Hematopoietic multipotent progenitor cell (in vitro differentiated cells): ENCODE measurements around the gene PMM1. TPM values are rescaled to one million over a fixed set of nuclear protein-coding genes. Genes with fewer than 3 reads are reported as not detected.

Source experiments
- DNase-seq, 3 donors: peaks; one replicate each; pipeline ENCODE4 v3.0.0-alpha.2; 2011 to 2015; ENCODE audit warnings: low read depth in 2 of 3, low spot score in 2 of 3
- total RNA-seq: library from RNA; depleted of rRNA; stranded (reverse); fragments of >200 nt; gene quantifications from one replicate; pipeline ENCODE4 v1.2.3, GENCODE V29; 2012

The PMM1 gene
- total RNA-seq, 1 donor = 2.7 TPM

DNA sequence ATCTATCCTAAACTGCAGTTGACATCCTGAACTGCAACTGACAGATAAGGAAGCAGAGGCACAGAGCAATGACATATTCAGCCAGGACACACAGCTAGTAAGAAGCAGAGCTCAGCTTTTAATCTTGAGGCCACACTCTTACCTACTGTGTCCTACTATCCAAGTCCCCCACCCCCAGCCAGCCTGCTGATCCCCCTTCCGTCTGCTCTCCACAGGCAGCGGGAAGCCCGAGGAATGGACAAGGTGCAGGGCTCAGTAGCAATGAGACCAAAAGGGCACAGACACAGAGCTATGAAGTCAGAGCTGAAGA is 49.7 kb downstream of the PMM1 start:
- no peak for DNase-seq

DNA sequence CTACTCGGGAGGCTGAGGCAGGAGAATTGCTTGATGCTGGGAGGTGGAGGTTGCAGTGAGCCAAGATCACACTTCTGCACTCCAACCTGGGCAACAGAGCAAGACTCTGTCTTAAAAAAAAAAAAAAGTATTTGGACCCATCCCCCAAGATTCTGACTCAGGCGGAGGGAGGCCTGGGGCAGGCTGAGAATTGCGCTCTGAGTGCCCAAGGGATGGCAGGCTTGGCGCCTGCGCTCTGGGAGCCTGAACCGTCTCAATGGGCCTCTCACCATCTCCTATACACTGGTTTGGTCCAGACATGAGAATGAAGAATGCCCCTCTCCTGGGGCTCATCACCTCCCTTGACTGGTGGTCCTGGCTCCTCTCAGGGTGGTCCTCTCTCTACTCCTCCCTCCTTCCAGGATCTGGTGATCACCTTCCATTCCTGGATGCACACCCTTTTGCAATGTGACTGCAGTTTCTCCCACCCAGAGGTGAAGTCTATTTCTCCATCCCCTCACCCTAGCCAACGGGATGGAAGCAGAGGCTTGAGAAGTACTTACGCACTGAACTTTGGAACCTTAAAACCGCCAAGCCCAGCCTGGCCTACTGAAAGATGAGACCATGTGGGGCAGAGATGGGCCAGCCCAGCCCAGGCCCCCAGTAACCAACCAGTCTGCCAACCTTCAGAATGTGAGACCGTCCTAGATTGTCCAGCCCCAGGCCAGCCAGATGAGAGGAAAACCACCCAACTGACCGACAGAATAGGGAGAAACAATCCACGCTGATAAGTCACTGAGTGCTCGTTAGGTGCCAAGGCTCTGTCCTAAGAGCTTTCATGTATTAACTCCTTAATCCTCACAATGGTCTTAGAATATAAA is 50.3 kb downstream of the PMM1 start:
- no peak for DNase-seq

DNA sequence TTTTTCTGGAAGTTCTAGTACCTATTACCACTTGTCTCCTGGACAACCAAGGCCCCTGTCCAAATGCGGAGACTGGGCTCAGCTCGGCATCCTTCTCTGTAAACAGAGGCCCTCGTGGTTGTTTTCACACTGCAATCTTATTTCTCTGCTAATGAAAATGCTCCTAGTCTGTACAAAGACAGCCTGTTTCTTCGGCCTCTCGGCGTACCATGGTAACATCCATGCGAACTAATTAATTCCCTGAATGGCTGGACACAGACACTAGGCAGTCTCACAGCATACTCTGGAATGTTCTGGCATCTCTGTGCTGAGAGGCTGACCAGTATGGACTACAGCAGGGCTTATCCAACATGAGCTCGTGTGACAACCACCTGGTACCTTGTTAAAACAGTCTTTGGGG is 51.1 kb downstream of the PMM1 start:
- DNase-seq = no peak

DNA sequence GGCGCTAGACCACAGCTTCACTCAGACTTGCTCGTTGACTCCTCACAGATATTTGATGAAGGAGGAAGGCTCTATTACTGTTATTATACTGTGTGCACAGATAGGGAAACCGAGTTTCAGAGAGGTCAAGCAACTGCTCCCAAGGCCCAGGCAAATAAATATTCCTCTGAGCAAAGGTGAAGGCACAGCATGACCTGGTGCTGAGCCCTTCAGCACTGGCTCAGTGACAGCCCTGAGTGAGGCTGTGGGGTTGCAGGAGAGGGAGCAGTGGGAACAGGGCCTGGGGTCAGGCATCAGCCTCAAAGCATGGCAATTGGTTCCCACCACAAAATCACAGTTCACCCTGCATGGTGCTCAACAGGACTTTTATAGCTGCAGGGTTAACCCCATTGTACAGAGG is 52.4 kb downstream of the PMM1 start:
- no peak for DNase-seq

DNA sequence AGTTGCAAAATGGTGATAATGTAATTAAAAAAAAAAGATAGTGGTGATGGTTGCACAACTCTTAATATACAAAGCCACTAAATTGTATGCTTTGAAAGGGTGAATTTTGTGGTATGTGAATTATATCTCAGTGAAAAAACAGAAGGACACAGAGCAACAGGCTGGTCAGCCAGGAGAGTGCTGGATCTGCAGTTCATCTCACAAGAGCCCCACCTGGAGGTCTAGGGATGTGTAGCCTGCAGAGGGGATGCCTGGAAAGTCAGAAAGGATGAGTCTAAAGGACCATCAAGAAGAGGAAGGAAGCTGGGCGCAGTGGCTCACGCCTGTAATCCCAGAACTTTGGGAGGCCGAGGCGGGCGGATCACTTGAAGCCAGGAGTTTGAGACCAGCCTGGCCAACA is 54.4 kb downstream of the PMM1 start:
- DNase-seq = no peak

DNA sequence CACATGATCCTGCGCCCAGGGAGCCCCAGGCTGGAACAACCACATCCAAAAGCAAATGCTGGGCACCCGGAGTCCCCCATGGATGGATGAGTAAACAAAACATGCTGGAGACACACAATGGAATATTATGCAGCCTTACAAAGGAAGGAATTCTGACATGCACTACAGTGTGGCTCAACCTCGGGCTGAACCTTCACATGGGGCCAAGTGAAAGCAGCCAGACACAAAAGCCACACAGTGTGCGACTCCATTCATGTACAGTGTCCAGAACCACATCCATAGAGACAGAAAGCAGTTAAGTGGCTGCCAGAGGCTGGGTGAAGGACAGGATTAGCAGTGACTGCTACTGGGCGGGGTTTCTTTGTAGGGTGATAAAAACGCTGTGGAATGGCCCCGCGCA is 55.4 kb downstream of the PMM1 start:
- no peak for DNase-seq

DNA sequence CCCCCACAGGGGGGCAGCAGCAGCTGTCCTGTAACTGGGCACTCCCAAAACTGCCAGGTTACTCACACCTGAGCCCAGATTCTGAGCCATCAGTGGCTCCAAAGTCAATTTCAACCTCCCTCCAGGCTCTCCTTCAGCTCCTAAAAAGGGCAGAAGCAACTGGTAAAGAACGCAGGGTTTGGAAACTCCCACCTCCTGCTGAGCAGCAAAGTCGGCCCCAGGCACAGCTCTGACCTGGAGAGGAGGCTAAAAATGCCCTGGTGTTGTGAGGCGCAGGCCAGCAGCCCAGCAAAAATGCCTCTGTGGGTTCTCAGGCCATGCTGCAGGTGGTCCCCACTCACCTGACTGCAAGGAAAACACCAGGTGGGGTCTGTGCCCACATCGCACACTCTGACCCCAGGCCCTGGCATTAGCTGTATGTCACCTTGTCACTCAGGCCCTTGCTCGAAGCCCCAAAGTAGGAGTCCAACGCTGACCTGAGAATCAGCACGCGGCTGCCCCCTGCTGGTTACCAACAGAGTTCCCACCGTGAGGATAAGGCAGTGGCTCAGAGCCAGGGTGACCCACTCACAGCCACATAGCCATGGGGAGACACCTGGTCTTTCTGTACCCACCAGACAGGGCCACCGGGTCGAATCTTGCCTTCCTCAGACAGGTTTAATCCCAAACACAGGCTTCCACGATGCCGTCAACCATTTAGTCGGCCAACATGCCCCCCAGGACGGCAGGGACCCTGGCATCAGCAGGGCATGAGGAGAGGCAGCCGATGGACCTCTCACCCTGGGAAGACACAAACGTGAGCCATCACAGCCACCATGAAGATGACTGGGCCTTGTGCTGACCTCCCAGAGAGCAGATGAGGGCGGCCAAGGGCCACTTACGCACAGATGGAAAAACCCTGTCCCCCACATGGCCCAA is 56.5 kb downstream of the PMM1 start:
- DNase-seq = peak; percentile 36 to 70 (median 54)

DNA sequence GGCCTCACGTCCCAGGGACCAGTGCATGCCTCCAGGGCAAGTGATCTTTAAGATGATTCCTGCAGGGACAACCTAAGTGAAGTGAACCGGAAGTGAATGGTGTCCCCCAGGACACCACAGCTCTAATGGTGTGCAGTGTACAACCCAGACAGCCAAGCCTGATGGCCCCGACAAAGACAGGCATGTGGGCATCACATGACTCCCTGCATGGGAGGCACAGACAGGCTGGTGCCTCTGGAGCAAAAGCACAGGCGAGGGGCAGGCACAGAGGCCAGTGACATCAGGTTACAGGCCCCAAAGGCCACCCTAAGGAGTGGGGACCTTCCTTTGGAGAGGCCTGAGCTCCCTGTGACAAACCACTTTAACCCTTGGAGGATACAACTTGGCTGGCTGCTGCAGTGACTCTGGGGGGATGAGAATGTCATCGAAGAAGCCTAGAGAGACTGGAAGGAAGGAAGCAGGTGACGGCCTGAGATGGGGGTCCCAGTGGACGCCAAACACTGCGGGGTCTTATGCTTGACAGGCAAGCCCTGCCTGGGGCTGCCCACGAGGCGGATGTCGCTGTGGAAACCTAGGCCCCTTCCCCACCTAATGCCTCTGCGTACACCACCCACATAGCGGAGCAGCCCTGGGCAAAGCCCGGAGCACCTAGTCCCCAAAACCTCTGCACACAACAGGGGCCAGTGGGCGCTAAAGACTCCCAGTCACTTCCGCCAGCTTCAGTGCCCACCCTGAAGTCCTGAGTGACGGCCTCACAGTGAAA is 57.7 kb downstream of the PMM1 start:
- DNase-seq = no peak

DNA sequence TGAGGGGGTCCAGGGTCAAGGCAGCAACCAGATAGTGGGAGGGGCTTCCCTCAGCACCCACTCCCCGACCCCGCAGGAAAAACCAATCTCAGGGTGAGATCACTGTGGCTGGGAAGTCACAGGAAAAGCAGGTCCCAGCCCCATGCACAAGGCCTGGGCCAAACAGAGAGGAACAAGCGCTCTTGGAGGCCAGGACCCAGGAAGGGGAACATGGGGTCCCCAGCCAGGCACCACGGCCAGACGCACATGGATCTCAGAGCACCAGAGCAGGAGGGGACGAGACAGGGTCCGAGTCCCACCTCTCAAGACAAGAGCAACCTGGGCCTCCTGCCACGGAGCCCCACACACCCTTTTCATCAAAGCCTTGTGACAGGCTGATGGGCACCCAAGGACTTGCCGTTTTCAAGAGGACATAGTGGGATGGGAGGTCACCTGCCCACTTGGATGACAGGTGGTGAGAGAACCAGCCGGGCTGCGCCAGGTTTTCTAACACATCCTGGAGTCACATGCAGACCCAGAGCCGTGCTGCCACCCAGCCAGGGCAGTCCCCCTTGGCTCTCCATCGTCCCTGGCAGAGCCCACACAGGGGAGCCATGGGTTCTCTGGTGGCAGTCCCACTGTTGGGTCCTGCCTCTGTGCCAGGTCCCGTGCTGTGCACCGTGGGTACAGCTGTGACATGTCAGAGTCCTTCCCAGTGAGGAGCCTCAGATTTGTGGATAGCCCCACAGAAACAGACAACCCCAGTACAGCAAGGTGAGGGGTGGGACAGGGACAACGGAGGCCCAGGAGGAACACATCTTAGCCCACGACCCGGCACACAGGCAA is 58.5 kb downstream of the PMM1 start:
- DNase-seq = no peak

DNA sequence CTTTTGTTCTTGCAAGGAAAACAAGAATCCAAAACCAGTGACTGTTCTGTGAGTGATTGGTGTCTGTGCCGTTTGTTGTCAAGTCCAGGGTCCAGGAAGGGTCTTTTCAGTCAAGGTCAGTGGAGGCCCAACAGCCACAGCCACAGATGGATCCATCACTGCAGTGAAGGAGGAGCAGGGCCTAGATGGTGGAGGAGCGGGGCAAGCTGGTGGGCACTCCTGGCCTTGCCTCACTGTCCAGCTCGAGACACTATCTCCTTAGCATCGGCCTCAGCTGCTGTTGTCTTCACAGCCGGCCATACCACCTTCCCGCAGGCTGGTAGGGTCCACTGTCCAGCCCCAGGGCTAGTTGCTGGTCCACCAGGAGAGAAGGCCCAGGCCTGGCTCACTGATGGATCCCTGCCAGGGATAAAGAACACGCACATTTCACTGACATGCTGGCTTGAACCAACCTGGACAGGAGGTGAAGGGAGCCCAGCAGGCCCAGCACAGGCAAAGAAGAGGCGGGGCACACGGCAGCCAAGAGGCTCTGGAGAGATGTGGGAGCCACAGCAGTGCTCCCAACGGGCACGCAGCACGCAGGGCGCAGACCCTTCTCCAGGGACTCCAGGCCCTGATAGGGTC is 60.6 kb downstream of the PMM1 start:
- no peak for DNase-seq

DNA sequence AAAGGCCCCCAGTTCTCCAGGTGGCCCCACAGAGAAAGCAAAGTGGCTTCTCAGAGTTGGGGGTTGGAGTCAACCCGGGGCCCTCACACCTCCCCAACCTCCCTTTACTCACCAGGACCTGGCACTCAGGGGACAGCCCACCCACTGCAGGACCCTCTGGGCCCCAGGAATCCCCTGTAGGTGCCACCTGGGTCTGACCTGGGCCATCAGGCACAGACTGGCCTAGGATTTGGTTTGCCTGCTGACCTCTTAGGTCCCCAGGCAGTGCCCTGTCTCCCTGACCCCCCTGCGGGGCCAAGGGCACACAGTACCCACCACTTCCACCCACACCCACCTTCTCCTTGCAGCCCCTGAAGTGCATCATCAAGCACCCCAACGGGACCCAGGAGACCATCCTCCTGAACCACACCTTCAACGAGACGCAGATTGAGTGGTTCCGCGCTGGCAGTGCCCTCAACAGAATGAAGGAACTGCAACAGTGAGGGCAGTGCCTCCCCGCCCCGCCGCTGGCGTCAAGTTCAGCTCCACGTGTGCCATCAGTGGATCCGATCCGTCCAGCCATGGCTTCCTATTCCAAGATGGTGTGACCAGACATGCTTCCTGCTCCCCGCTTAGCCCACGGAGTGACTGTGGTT is 61.4 kb downstream of the PMM1 start:
- no peak for DNase-seq

Other genes starting within 250 kb of the PMM1 start
- 2.2 TPM for gene TEF, start 207.9 kb downstream of the PMM1 start, total RNA-seq
- gene TOB2, start 143.0 kb downstream of the PMM1 start, total RNA-seq = 29.9 TPM
- gene PHF5A, start 121.1 kb downstream of the PMM1 start, total RNA-seq = 34.5 TPM
- gene ACO2, start 120.7 kb downstream of the PMM1 start, total RNA-seq = 99.1 TPM
- gene POLR3H, start 45.4 kb downstream of the PMM1 start, total RNA-seq = 21.5 TPM
- not detected for gene CSDC2, start 28.8 kb downstream of the PMM1 start, total RNA-seq
- 6.7 TPM for gene DESI1, start 31.2 kb upstream of the PMM1 start, total RNA-seq
- 117 TPM for gene XRCC6, start 31.5 kb upstream of the PMM1 start, total RNA-seq
- 127 TPM for gene SNU13, start 99.0 kb upstream of the PMM1 start, total RNA-seq
- gene MEI1, start 109.7 kb upstream of the PMM1 start, total RNA-seq = 16.2 TPM
- gene CCDC134, start 210.8 kb upstream of the PMM1 start, total RNA-seq = 15.9 TPM
- gene SREBF2, start 243.3 kb upstream of the PMM1 start, total RNA-seq = 95.9 TPM